ENCODE results near the gene ZFYVE19. TPM values are rescaled to one million over a fixed set of nuclear protein-coding genes. Genes with fewer than 3 reads are reported as not detected.

The ZFYVE19 gene
- total and polyA plus RNA-seq, 3 experiments from 2014 or later = 22.3 to 25.5 (median 22.5) TPM

DNA sequence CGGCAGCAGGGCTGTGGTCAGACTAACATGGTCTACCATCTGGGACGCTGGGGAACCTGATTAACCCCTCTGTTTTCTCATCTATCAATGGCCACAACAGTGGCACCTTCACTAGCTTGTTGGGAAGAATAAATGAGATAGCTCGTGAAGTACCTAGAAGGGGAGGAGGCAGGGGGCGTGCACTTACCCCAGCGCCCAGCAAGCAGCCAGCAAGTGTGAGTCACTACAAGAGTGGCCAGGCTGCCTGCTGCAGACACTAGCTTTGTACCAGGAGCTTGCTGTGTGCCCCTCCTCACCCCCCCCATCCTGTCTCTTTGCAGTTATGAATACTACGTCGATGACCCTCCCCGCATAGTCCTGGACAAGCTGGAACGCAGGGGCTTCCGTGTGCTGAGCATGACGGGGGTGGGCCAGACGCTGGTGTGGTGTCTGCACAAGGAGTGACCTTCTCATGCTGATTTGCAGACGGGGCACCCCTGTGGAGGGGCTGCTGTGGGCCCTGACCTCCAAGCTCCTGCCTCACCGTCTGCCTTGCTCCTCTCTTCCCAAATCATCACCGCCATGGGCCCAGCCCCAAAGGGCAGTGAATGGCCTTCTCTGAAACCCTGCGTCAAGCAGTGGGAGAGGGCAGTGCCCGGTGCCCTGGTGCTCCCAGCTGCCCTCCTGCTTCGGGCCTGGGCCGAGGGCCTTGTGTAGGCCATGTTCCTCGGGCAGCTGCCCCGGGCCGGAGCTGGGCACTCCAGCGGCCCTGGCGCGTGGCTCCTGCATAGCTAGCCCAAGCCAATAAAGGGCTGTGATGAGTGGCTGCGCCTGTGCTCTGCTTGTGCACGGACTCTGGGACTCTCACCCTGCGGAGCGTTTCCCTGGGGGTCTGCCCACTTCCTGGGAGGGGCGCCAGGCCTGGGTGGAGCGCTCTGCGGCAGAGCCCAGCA is 39.7 kb upstream of the ZFYVE19 start:
- Histone ChIP-seq H3K36me3 (ENCODE audit: insufficient read depth, low read length) (no peaks in the 10 kb centered on the region), H3K4me1 (ENCODE audit: insufficient read depth, low read length) (peaks cover 42% of the 10 kb centered on the region), H3K27me3 (ENCODE audit: insufficient read depth, low read length, poor library complexity, severe bottlenecking) (no peaks in the 10 kb centered on the region), H3K9me3 (ENCODE audit: low read length) (no peaks in the 10 kb centered on the region), H3K4me3 (ENCODE audit: low read length) (no peak overlapping the region), H3K27ac (ENCODE audit: low read depth, low read length) (no peak overlapping the region)
- Mint-ChIP-seq H3K4me3 (no peak overlapping the region), H3K4me1 (peaks cover 32 to 57% (median 39%) of the 10 kb centered on the region in 3 donors), H3K27me3 (no peaks in the 10 kb centered on the region), H3K9me3 (no peaks in the 10 kb centered on the region), H3K36me3 (peaks cover 0 to 33% (median 2%) of the 10 kb centered on the region in 3 donors), H3K27ac (peak overlapping the region in 2 of 8 donors; percentile 60 to 64)
- ChIA-PET CTCF (interaction anchor here (1.1 to 9.7 kb wide), 3 partner anchors 9 to 16 kb away, joined by 3 to 45 read pairs (median 6); no protein-coding TSS in a partner anchor), POLR2A (no interaction called here)
- DNase-seq = no peak

DNA sequence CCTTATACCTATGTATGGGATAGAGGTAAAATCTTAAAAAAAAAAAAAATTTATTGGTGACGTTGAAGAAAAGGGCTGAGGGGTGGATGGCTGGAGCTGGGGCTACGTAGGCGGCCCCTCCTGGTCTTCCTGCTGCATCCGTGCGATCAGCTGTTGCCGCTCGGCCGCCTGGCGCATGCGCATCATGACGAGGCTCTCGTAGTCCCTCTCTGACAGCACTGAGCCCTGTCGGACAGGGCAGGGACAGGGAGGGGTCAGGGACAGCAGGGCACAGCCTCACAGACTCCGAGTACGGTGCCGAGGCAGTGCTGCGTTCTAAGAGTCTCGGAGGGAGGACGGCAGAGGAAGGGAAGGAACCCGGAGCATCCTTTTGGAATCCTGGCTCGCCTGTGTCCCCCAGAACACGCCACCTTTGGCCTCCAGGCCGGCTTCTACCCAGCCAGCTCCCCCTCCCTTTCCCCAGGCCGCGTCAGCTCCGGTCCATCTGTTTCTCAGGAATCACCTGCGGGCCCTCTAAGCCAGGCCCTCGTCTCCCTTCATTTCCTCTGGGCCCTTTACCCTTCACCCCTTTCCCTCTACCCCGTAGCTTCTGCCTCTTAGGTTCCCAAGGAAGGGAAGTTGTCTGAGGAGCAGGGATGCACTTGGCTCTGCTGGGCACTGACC is 38.9 kb upstream of the ZFYVE19 start:
- peaks cover 36% of the 10 kb centered on the region for H3K4me1 ChIP-seq (ENCODE audit: insufficient read depth, low read length)
- no peaks in the 10 kb centered on the region for H3K27me3 ChIP-seq (ENCODE audit: insufficient read depth, low read length, poor library complexity, severe bottlenecking)
- Mint-ChIP-seq H3K4me1 (peaks cover 32 to 55% (median 38%) of the 10 kb centered on the region in 3 donors), H3K27me3 (no peaks in the 10 kb centered on the region), H3K36me3 (peaks cover 0 to 38% (median 2%) of the 10 kb centered on the region in 3 donors), H3K27ac (peak overlapping the region in 7 of 8 donors; percentile 34 to 96 (median 85)), H3K4me3 (peak overlapping the region in 3 of 7 donors; percentile 57 to 69 (median 66)), H3K9me3 (no peaks in the 10 kb centered on the region)
- no peak overlapping the region for H3K27ac ChIP-seq (ENCODE audit: low read depth, low read length)
- ChIA-PET CTCF (interaction anchor here (1.1 to 9.7 kb wide), 3 partner anchors 9 to 17 kb away, joined by 3 to 45 read pairs (median 6); no protein-coding TSS in a partner anchor), POLR2A (interaction anchor here (1.9 kb wide), 1 partner anchor 73 kb away, joined by 4 read pairs; the partner anchor contains the start of gene RAD51)
- no peak for DNase-seq
- H3K4me3 ChIP-seq (ENCODE audit: low read length) = no peak overlapping the region
- H3K9me3 ChIP-seq (ENCODE audit: low read length) = no peaks in the 10 kb centered on the region
- H3K36me3 ChIP-seq (ENCODE audit: insufficient read depth, low read length) = no peaks in the 10 kb centered on the region

DNA sequence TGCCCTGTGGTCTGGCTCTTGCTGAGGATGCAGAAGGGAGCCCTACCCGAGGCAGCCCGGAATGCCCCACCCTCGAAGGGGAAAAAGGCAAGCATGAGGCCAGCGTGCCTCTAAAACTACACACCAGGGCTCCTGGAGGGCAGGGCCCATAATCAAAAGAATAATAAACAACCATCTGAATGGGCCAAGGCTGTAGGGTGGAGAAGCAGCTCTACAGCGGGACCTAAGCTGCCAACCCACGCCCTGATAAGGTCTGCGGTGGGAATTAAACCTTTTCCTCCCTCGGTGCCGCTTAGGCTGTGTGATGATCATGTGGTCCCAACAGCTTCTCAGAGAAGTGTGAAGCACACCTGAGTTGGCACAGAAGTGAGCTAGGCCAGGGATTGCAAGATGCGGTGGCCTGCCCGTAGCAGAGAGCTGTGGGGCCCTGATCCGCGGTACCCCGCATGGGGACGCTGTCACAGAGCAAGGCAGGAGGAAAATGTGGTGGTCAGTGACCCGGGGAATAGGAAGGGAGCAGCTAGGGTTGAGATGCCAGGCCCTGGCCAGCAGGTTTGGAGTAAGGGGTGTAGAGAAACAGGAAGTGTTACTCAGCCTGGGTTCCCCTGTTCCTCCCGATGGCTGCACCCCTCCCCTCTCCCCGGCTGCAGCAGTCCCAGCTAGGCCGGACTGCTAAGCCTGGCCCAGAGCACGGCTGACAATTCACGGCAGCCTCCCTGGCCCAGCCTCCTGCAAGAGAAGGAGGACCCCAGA is 38.2 kb upstream of the ZFYVE19 start:
- Mint-ChIP-seq H3K4me3 (peak overlapping the region in 4 of 7 donors; percentile 11 to 69 (median 62)), H3K9me3 (no peaks in the 10 kb centered on the region), H3K36me3 (peaks cover 0 to 45% (median 2%) of the 10 kb centered on the region in 3 donors), H3K4me1 (peaks cover 32 to 48% (median 33%) of the 10 kb centered on the region in 3 donors), H3K27me3 (no peaks in the 10 kb centered on the region), H3K27ac (peak overlapping the region; percentile 65 to 96 (median 86))
- Histone ChIP-seq H3K4me3 (ENCODE audit: low read length) (no peak overlapping the region), H3K27me3 (ENCODE audit: insufficient read depth, low read length, poor library complexity, severe bottlenecking) (no peaks in the 10 kb centered on the region), H3K27ac (ENCODE audit: low read depth, low read length) (no peak overlapping the region), H3K9me3 (ENCODE audit: low read length) (no peaks in the 10 kb centered on the region), H3K36me3 (ENCODE audit: insufficient read depth, low read length) (no peaks in the 10 kb centered on the region), H3K4me1 (ENCODE audit: insufficient read depth, low read length) (peaks cover 32% of the 10 kb centered on the region)
- CTCF ChIA-PET = interaction anchor here (1.1 to 9.7 kb wide), 5 partner anchors 8 to 90 kb away, joined by 3 to 45 read pairs (median 6); no protein-coding TSS in a partner anchor
- POLR2A ChIA-PET = interaction anchor here (1.9 kb wide), 1 partner anchor 74 kb away, joined by 4 read pairs; the partner anchor contains the start of gene RAD51
- DNase-seq = no peak

DNA sequence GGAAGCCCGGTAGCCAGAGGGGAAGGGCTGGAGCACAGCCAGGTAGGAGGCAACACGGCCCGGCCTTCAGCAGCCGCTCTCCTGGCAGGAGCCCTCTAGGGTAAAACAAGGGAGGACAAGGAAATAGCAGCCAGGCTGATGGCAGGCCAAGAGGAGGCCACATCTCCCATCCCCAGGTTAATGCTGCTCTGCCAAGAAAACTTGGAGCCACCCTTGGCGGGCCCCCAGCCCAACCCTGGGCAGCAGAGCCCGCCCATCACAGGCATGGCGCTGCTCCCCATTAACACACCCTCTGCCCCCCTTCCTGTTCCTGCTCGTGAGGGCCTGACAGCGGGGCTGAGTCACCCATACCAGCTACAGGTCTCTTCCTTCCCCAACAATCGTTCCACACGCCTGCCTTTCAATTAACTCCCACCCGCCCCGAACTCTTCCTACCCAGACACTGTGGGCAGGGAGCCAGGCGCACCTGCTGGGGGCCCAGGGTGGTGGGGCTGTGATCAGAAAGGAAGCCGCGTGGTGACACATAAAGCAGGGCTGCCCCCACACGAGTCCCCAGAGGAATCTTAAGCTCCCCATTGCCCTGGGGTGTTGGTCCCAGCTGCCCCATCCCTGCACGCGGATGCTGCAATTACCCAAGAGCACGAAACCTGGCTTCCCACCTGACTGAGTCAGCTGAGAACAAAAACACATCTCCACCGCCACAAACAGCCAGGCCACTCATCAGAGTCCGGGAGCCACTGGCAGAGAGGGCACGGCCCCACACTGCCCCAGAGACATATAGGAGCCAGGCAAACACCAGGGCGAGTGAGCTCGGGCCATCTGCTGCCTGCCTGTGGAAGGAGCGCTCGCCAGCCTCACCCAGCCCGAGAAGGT is 37.4 kb upstream of the ZFYVE19 start, which contains the start of gene C15orf62:
Gene C15orf62 (plus strand): TSS at position 707 of the 873 bp plus-strand sequence. CDS start 516 bp downstream, outside the sequence.
- Mint-ChIP-seq H3K27ac (peak within 1 kb of the TSS; percentile 73 to 96 (median 89)), H3K36me3 (peaks cover 0 to 47% (median 2%) of the 10 kb centered on the region in 3 donors), H3K4me3 (peak within 1 kb of the TSS; percentile 14 to 73 (median 66)), H3K27me3 (no peaks in the 10 kb centered on the region), H3K9me3 (no peaks in the 10 kb centered on the region), H3K4me1 (peaks cover 30 to 46% (median 32%) of the 10 kb centered on the region in 3 donors)
- H3K27me3 ChIP-seq (ENCODE audit: insufficient read depth, low read length, poor library complexity, severe bottlenecking) = no peaks in the 10 kb centered on the region
- peak; percentile 25 to 75 (median 41) for DNase-seq
- H3K4me3 ChIP-seq (ENCODE audit: low read length) = no peak within 1 kb of the TSS
- H3K4me1 ChIP-seq (ENCODE audit: insufficient read depth, low read length) = peaks cover 30% of the 10 kb centered on the region
- no peak within 1 kb of the TSS for H3K27ac ChIP-seq (ENCODE audit: low read depth, low read length)
- ChIA-PET POLR2A (interaction anchor here (0.6 to 1.9 kb wide), 2 partner anchors 8 to 75 kb away, joined by 3 to 4 read pairs; partner anchors contain the start of gene RAD51), CTCF (interaction anchor here (0.6 to 9.7 kb wide), 7 partner anchors 9 to 197 kb away, joined by 3 to 45 read pairs (median 4); no protein-coding TSS in a partner anchor)
- peaks cover 3% of the 10 kb centered on the region for H3K36me3 ChIP-seq (ENCODE audit: insufficient read depth, low read length)
- no peaks in the 10 kb centered on the region for H3K9me3 ChIP-seq (ENCODE audit: low read length)

DNA sequence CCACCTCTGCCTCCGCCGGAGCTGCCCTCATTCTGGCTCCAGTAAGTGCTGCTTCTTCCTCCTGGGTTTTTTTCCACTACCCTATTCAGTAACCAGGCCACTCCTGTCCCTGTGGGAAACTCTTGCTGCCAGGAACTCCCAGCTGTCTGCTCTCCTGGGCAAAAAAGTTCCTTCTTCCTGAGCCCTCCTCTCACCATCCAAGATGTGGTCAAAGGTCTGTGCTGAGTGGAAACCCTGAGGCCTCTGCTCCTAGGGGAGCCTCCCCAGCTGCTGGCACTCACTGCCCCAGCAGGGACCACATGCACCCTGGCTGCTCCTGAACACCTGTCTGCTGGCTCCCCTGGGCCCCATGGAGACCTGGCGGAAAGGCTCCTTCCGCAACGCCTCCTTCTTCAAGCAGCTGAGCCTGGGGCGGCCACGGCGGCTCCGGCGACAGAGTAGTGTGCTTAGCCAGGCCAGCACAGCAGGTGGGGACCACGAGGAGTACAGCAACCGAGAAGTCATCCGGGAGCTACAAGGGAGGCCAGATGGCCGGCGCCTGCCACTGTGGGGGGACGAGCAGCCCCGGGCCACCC is 36.7 kb upstream of the ZFYVE19 start:
- H3K27ac ChIP-seq (ENCODE audit: low read depth, low read length) = no peak overlapping the region
- CTCF ChIA-PET = interaction anchor here (0.6 to 9.7 kb wide), 7 partner anchors 9 to 198 kb away, joined by 3 to 45 read pairs (median 4); no protein-coding TSS in a partner anchor
- no peak overlapping the region for H3K4me3 ChIP-seq (ENCODE audit: low read length)
- peaks cover 23% of the 10 kb centered on the region for H3K4me1 ChIP-seq (ENCODE audit: insufficient read depth, low read length)
- no peaks in the 10 kb centered on the region for H3K27me3 ChIP-seq (ENCODE audit: insufficient read depth, low read length, poor library complexity, severe bottlenecking)
- Mint-ChIP-seq H3K27me3 (no peaks in the 10 kb centered on the region), H3K4me3 (peak overlapping the region in 3 of 7 donors; percentile 14 to 73 (median 66)), H3K36me3 (peaks cover 0 to 53% (median 6%) of the 10 kb centered on the region in 3 donors), H3K27ac (peak overlapping the region; percentile 61 to 96 (median 89)), H3K9me3 (no peaks in the 10 kb centered on the region), H3K4me1 (peaks cover 23 to 38% (median 25%) of the 10 kb centered on the region in 3 donors)
- no peak for DNase-seq
- POLR2A ChIA-PET = interaction anchor here (0.6 to 1.9 kb wide), 2 partner anchors 8 to 75 kb away, joined by 3 to 4 read pairs; partner anchors contain the start of gene RAD51
- peaks cover 9% of the 10 kb centered on the region for H3K36me3 ChIP-seq (ENCODE audit: insufficient read depth, low read length)
- no peaks in the 10 kb centered on the region for H3K9me3 ChIP-seq (ENCODE audit: low read length)

DNA sequence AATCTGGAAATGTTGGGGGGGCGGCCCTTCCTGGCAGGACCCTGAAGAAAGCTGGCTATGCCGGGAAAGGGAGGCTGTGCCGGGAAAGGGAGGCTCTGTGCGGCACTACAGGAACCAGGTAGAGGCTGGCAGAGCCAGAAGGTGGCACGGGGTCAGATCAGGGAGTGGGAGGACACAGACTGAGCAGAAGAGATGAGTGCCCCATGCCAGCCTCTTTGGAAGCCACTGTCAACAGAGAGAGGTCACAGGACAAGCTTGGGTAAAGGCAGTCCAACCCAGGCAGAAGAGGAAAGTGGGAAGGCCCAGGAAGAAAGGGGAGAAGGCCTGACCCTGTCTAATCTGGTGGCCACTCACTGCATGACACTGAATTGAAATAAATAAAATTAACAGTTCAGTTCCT is 35.6 kb upstream of the ZFYVE19 start:
- no peak overlapping the region for H3K4me3 ChIP-seq (ENCODE audit: low read length)
- ChIA-PET POLR2A (interaction anchor here (0.9 kb wide), 1 partner anchor 77 kb away, joined by 3 read pairs; the partner anchor contains the start of gene RAD51), CTCF (interaction anchor here (9.7 kb wide), 1 partner anchor 11 kb away, joined by 45 read pairs; no protein-coding TSS in a partner anchor)
- no peaks in the 10 kb centered on the region for H3K9me3 ChIP-seq (ENCODE audit: low read length)
- H3K4me1 ChIP-seq (ENCODE audit: insufficient read depth, low read length) = peaks cover 15% of the 10 kb centered on the region
- no peak overlapping the region for H3K4me3 Mint-ChIP-seq
- no peaks in the 10 kb centered on the region for H3K9me3 Mint-ChIP-seq
- H3K4me1 Mint-ChIP-seq = peaks cover 17 to 28% (median 17%) of the 10 kb centered on the region in 3 donors
- peak overlapping the region in 1 of 8 donors; percentile 14 for H3K27ac Mint-ChIP-seq
- no peaks in the 10 kb centered on the region for H3K27me3 Mint-ChIP-seq
- H3K36me3 Mint-ChIP-seq = peaks cover 0 to 61% (median 6%) of the 10 kb centered on the region in 3 donors
- H3K27me3 ChIP-seq (ENCODE audit: insufficient read depth, low read length, poor library complexity, severe bottlenecking) = no peaks in the 10 kb centered on the region
- DNase-seq = no peak
- peaks cover 9% of the 10 kb centered on the region for H3K36me3 ChIP-seq (ENCODE audit: insufficient read depth, low read length)
- H3K27ac ChIP-seq (ENCODE audit: low read depth, low read length) = no peak overlapping the region
